ENCODE measurements around the gene BTBD2. TPM values are rescaled to one million over a fixed set of nuclear protein-coding genes. Genes with fewer than 3 reads are reported as not detected.

The BTBD2 gene
- total RNA-seq, 6 experiments from 2014 or later: 74.1 to 95.6 (median 84.7) TPM

DNA sequence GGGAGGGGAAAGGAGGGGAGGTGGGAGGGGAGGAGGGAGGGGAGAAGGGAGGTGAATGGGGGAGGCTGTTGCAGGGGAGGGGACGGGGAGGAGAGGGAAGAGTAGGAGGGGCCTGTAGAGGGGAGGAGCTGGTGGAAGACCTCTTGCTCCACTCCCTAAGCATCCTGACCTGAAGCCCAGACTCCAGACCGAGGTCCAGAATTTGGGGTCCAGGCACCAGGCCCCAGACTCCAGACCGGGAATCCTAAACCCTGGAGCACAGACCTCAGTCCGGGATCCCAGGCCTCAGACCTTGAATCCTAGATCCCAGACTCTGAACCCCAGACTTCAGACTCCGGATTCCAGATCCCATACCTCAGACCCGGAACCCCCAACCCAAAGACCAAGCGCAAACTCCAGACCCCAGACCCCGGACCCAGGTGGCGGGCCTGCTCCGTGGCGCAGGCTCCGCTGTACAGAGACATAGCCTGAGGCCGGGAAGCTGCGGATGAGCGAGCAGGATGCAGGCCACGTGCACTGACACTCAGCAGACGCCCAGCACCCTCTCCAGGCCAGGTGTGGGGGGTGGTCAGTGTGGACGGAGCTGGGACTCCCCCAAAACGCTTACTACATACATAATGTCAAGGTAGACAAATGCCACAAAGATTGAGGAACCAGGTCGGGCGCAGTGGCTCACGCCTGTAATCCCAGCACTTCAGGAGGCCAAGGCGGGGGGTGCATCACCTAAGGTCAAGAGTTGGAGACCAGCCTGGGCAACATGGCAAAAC lies 710 bp upstream of the BTBD2 start:
- DNase-seq: peak; percentile 58
- no peak overlapping the region for H3K27ac Mint-ChIP-seq
- no peaks in the 10 kb centered on the region; the same call in 1 of the 2 replicates for H3K27me3 Mint-ChIP-seq (ENCODE audit: insufficient read depth)
- H3K9me3 Mint-ChIP-seq: no peaks in the 10 kb centered on the region
- H3K36me3 Mint-ChIP-seq (ENCODE audit: low read depth): peaks cover 8% of the 10 kb centered on the region; the same call in 1 of the 2 replicates
- TF ChIP-seq, protein P1, sequence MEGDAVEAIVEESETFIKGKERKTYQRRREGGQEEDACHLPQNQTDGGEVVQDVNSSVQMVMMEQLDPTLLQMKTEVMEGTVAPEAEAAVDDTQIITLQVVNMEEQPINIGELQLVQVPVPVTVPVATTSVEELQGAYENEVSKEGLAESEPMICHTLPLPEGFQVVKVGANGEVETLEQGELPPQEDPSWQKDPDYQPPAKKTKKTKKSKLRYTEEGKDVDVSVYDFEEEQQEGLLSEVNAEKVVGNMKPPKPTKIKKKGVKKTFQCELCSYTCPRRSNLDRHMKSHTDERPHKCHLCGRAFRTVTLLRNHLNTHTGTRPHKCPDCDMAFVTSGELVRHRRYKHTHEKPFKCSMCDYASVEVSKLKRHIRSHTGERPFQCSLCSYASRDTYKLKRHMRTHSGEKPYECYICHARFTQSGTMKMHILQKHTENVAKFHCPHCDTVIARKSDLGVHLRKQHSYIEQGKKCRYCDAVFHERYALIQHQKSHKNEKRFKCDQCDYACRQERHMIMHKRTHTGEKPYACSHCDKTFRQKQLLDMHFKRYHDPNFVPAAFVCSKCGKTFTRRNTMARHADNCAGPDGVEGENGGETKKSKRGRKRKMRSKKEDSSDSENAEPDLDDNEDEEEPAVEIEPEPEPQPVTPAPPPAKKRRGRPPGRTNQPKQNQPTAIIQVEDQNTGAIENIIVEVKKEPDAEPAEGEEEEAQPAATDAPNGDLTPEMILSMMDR (IDR thresholded peaks at IDR 0.05): no peak
- no peaks in the 10 kb centered on the region for H3K4me1 Mint-ChIP-seq (ENCODE audit: low read depth)
- H3K4me3 Mint-ChIP-seq: peak overlapping the region; percentile 80

DNA sequence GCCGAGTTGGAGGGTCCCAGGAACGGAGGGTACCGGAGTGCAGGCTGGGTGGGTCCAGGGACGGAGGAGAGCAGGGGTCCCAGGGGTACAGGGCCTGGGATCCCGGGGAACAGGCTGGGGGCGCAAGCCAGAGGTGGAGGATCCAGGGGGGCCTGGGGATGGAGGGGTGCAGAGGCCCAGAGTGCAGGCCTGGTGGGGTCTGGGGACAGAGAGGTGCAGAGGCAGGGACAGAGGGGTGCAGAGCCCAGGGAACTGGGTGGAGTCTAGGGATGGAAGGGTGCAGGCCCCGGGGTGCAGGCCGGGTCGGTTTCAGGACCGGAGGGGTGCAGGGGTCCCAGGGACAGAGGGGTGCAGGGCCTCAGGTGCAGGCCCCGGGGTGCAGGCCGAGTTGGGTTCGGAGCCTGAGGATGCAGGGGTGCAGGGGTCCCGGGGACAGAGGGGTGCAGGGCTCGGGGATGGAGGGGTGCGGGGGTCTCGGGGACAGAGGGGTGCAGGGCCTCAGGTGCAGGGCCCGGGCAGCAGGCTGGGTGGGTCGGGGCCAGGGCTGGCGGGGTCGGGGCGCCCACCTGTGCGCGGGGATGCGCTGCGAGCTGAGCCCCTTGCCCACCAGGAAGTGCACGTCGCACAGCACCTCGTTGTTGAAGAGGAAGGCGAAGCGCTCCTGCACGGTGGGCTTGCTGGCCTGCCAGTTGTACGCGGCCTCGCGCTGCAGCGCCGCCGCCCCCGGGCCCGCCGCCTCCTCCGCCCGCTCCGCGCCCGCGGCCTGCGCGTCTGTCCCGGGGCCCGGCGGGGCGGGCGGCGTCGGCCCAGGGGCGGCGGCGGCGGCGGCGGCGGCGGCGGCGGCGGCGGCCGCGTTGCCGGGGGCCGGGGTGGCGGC lies 545 bp downstream of the BTBD2 start:
- DNase-seq: no peak
- H3K4me3 Mint-ChIP-seq: peak overlapping the region; percentile 83

DNA sequence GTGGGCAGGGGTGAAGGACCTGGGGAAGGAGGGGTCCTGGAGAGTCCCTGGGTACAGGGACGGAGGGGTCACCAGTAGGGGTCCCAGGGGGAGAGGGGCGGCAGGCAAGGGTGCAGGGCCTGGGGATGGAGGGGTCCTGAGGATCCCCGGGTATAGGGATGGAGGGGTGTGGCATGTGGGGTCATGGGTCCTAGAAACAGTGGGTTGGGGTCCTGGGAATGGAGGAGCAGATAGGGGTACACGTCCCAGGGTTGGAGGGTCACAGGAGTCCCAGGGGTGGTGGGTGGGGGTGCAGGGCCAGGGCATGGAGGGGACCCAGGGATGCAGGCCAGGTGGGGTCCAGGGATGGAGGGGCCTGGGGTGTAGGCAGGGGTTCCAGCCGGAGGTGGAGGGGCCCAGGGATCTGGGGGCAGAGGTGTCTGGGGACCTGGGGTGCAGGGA lies 1.4 kb downstream of the BTBD2 start:
- peaks cover 8% of the 10 kb centered on the region; the same call in 1 of the 2 replicates for H3K36me3 Mint-ChIP-seq (ENCODE audit: low read depth)
- DNase-seq: no peak
- no peak overlapping the region for H3K27ac Mint-ChIP-seq
- H3K4me1 Mint-ChIP-seq (ENCODE audit: low read depth): no peaks in the 10 kb centered on the region
- peaks cover 3% of the 10 kb centered on the region; the same call in 1 of the 2 replicates for H3K27me3 Mint-ChIP-seq (ENCODE audit: insufficient read depth)
- no peaks in the 10 kb centered on the region for H3K9me3 Mint-ChIP-seq
- TF ChIP-seq, protein P1 (IDR thresholded peaks at IDR 0.05): no peak
- peak overlapping the region; percentile 83 for H3K4me3 Mint-ChIP-seq

More for the DNA sequence above, 545 bp downstream of the BTBD2 start:
- TF ChIP-seq, protein P1 (IDR thresholded peaks at IDR 0.05): no peak
- Mint-ChIP-seq H3K36me3 (ENCODE audit: low read depth) (peaks cover 8% of the 10 kb centered on the region; the same call in 1 of the 2 replicates), H3K9me3 (no peaks in the 10 kb centered on the region), H3K27ac (peak overlapping the region; percentile 18; the same call in 1 of the 2 replicates), H3K4me1 (ENCODE audit: low read depth) (no peaks in the 10 kb centered on the region), H3K27me3 (ENCODE audit: insufficient read depth) (peaks cover 3% of the 10 kb centered on the region)

DNA sequence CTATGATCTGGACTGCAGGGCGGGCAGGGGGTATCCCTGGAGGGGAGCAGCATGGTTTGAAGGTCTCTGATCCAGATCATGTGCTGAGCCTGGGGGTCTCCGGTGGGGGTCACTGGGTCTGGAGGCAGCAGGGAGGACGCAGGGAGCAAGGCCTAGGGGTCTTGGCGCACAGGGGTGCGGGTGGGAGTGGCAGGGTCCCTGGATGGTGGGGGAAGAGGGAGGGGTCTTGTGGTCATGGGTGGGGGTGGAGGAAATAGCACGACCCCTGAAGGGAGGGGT lies 1.9 kb downstream of the BTBD2 start:
- Mint-ChIP-seq H3K9me3 (no peaks in the 10 kb centered on the region), H3K27me3 (ENCODE audit: insufficient read depth) (peaks cover 3% of the 10 kb centered on the region; the same call in 1 of the 2 replicates), H3K4me3 (no peak overlapping the region), H3K4me1 (ENCODE audit: low read depth) (no peaks in the 10 kb centered on the region), H3K27ac (no peak overlapping the region), H3K36me3 (ENCODE audit: low read depth) (peaks cover 8% of the 10 kb centered on the region; the same call in 1 of the 2 replicates)
- DNase-seq: no peak
- TF ChIP-seq, protein P1 (IDR thresholded peaks at IDR 0.05): no peak

DNA sequence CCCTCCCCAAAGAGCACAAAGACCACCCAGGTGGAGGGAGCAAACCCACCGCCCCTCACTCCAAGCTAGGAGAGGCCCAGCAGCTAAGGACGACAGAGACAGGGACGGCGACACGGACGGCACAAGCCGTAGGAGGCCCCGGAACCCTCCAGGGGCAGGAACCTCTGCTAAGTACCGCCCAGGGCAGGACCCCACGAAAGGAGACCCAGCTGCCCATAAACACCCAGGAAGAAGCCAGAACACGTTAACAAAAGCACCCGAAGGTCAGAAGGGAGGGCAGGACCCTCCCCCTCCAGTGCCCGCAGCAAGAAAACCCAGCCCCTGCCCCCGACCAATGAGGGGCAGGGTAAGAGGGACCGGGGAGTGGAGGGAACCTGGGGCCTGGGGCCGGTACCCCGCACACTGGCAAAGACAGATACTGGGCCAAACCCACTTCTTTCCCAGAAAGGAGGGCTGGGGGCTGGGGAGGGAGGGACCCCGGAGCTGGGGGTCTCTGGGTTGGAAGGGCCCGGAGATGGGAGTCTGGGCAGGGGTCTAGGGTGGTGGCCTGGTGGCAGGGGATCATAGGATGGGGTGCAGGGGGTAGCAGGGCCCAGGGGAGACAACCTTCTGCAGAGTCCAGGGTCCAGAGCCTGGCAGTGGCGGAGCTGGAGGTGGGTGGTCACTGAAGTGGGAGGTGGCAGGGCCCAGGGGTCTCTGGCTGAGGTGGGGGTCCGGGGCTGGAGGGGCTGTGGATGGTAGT lies 2.4 kb downstream of the BTBD2 start:
- Mint-ChIP-seq H3K4me3 (no peak overlapping the region), H3K27ac (no peak overlapping the region), H3K9me3 (no peaks in the 10 kb centered on the region), H3K36me3 (ENCODE audit: low read depth) (peaks cover 8% of the 10 kb centered on the region; the same call in 1 of the 2 replicates), H3K27me3 (ENCODE audit: insufficient read depth) (peaks cover 3% of the 10 kb centered on the region; the same call in 1 of the 2 replicates), H3K4me1 (ENCODE audit: low read depth) (no peaks in the 10 kb centered on the region)
- TF ChIP-seq, protein P1 (IDR thresholded peaks at IDR 0.05): no peak
- no peak for DNase-seq

Data from HFFc6 (cell line).